H1 (cell line): ENCODE data around the gene SLC35D3. TPM values are rescaled to one million over a fixed set of nuclear protein-coding genes. Genes with fewer than 3 reads are reported as not detected.
"Not testable (repeated sequence)": the region's sequence is repeated elsewhere in the genome, so short reads cannot be mapped to it uniquely, and the experiment has no call there.

Experiments
- CTCF ChIA-PET: fragments of 300-600 bp; sonication (Branson Sonifier 250); formaldehyde crosslinking; loops from one replicate; lab custom pipeline; 2021; ENCODE audit not compliant: partially characterized antibody; lab: Charles Lee
- POLR2A ChIA-PET: fragments of 300-600 bp; sonication (Branson Sonifier 250); formaldehyde crosslinking; loops from one replicate; lab custom pipeline; 2021; ENCODE audit warnings: inconsistent platforms; ENCODE audit not compliant: partially characterized antibody; lab: Charles Lee
- DNase-seq, 2 experiments: peaks; one replicate each; pipeline versions ENCODE4 v3.0.0 to v3.0.0-alpha.2; 2010 to 2022; ENCODE audit warnings: low spot score in 2 of 2, low read depth in 1 of 2, mixed read lengths in 1 of 2
- FAIRE-seq: peaks from 2 replicates; lab custom pipeline; 2011; peaks lifted over from hg19 to GRCh38; lab: Jason Lieb, UNC
- H2AFZ ChIP-seq: 2 replicates; pipeline ENCODE4 v1.8.1; 2012; ENCODE audit warnings: low read length, inconsistent platforms
- H2AK5ac ChIP-seq: 2 replicates; pipeline ENCODE4 v1.6.1; 2013; ENCODE audit warnings: low read depth, low read length
- H2BK120ac ChIP-seq: replicated peaks from 2 replicates; pipeline ENCODE3; 2013; ENCODE audit warnings: low read depth, low read length, inconsistent platforms
- H2BK12ac ChIP-seq: 2 replicates; pipeline ENCODE4 v1.6.1; 2013; ENCODE audit warnings: low read depth, low read length
- H2BK15ac ChIP-seq: 2 replicates; pipeline ENCODE4 v1.6.1; 2013; ENCODE audit warnings: low read length
- H2BK20ac ChIP-seq: 2 replicates; pipeline ENCODE4 v1.6.1; 2013; ENCODE audit warnings: low read length
- H2BK5ac ChIP-seq: 2 replicates; pipeline ENCODE4 v1.6.1; 2013; ENCODE audit warnings: low read depth, low read length
- H3K14ac ChIP-seq: 2 replicates; pipeline ENCODE4 v1.6.1; 2013; ENCODE audit warnings: inconsistent platforms; ENCODE audit not compliant: insufficient read length
- H3K18ac ChIP-seq: 2 replicates; pipeline ENCODE4 v1.6.1; 2013; ENCODE audit warnings: low read length; ENCODE audit errors: extremely low read depth
- H3K23ac ChIP-seq: 2 replicates; pipeline ENCODE4 v1.6.1; 2013; ENCODE audit warnings: inconsistent platforms; ENCODE audit not compliant: insufficient read length
- H3K23me2 ChIP-seq: 2 replicates; pipeline ENCODE4 v1.6.1; 2013; ENCODE audit warnings: low read depth, low read length
- H3K27ac ChIP-seq: 2 replicates; pipeline ENCODE4 v1.6.1; 2011; ENCODE audit warnings: low read depth, low read length, inconsistent platforms
- H3K27me3 ChIP-seq, 4 experiments: replicated peaks in 1 of 4; 1 replicate in 1 of 4; 2 replicates in 3 of 4; pipeline versions ENCODE4 v1.6.1 to v1.8.1; 2011 to 2013; ENCODE audit warnings: low read length in 3 of 4, mild to moderate bottlenecking in 3 of 4, inconsistent platforms in 2 of 4, mixed read lengths in 2 of 4, moderate library complexity in 1 of 4; ENCODE audit not compliant: control insufficient read depth in 3 of 4, insufficient read depth in 3 of 4; ENCODE audit errors: extremely low read depth in 1 of 4
- H3K36me3 ChIP-seq, 4 experiments: 2 replicates each; pipeline versions ENCODE4 v1.6.1 to v1.8.1; 2011 to 2013; ENCODE audit warnings: mild to moderate bottlenecking in 4 of 4, low read length in 3 of 4, moderate library complexity in 2 of 4, control low read depth in 1 of 4, inconsistent platforms in 1 of 4; ENCODE audit not compliant: insufficient read depth in 4 of 4, control insufficient read depth in 2 of 4
- H3K4ac ChIP-seq: replicated peaks from 2 replicates; pipeline ENCODE3; 2013; ENCODE audit warnings: low read length, low read depth, mixed read lengths, inconsistent platforms; ENCODE audit not compliant: insufficient read length
- H3K4me1 ChIP-seq, 4 experiments: replicated peaks in 1 of 4; 1 replicate in 1 of 4; 2 replicates in 3 of 4; pipeline versions ENCODE4 v1.6.1 to v1.8.1; 2011 to 2013; ENCODE audit warnings: low read length in 3 of 4, inconsistent platforms in 2 of 4, mixed read lengths in 1 of 4; ENCODE audit not compliant: insufficient read depth in 4 of 4, control insufficient read depth in 3 of 4
- H3K4me2 ChIP-seq, 2 experiments: 2 replicates each; pipeline versions ENCODE4 v1.6.1 to v1.8.1; 2011 to 2013; ENCODE audit warnings: low read depth in 2 of 2, low read length in 2 of 2, control low read depth in 1 of 2, inconsistent platforms in 1 of 2, mild to moderate bottlenecking in 1 of 2; ENCODE audit not compliant: insufficient read depth in 1 of 2
- H3K4me3 ChIP-seq, 4 experiments: fragments of 200-600, 300-600 bp in 1 of 4; sonication (generic), shearing (Covaris generic), sonication (Bioruptor Twin) in 1 of 4; 2 replicates each; pipeline versions ENCODE4 v1.5.1 to v1.8.1; 2011 to 2016; ENCODE audit warnings: low read length in 4 of 4, low read depth in 3 of 4, control low read depth in 2 of 4, inconsistent platforms in 2 of 4, mild to moderate bottlenecking in 2 of 4, mixed read lengths in 1 of 4, moderate library complexity in 1 of 4; ENCODE audit not compliant: insufficient read depth in 2 of 4; ENCODE audit errors: extremely low read depth in 1 of 4
- H3K56ac ChIP-seq: replicated peaks from 2 replicates; pipeline ENCODE3; 2013; ENCODE audit warnings: low read depth, mild to moderate bottlenecking, mixed read lengths, low read length, inconsistent platforms; ENCODE audit not compliant: insufficient read length
- H3K79me1 ChIP-seq: 2 replicates; pipeline ENCODE4 v1.6.1; 2013; ENCODE audit warnings: low read depth, low read length, control low read depth
- H3K79me2 ChIP-seq, 2 experiments: 2 replicates each; pipeline versions ENCODE4 v1.6.1 to v1.8.1; 2012 to 2013; ENCODE audit warnings: low read length in 2 of 2, mild to moderate bottlenecking in 2 of 2, inconsistent platforms in 1 of 2; ENCODE audit not compliant: insufficient read depth in 2 of 2, control insufficient read depth in 1 of 2
- H3K9ac ChIP-seq, 4 experiments: replicated peaks in 1 of 4; 1 replicate in 1 of 4; 2 replicates in 3 of 4; pipeline versions ENCODE4 v1.6.1 to v1.8.1; 2011 to 2013; ENCODE audit warnings: low read depth in 3 of 4, low read length in 3 of 4, control low read depth in 2 of 4, mild to moderate bottlenecking in 2 of 4, moderate library complexity in 2 of 4, inconsistent platforms in 1 of 4; ENCODE audit errors: extremely low read depth in 1 of 4
- H3K9me3 ChIP-seq, 2 experiments: 2 replicates each; pipeline versions ENCODE4 v1.6.1 to v1.8.1; 2012 to 2013; ENCODE audit warnings: mild to moderate bottlenecking in 2 of 2, moderate library complexity in 2 of 2, control low read depth in 1 of 2, inconsistent platforms in 1 of 2, low read depth in 1 of 2, low read length in 1 of 2, mixed read lengths in 1 of 2; ENCODE audit not compliant: insufficient read depth in 2 of 2
- H4K20me1 ChIP-seq, 2 experiments: replicated peaks in 1 of 2; 2 replicates each; pipeline versions ENCODE3 to v1.8.1; 2011 to 2013; ENCODE audit warnings: inconsistent platforms in 2 of 2, low read length in 2 of 2, mild to moderate bottlenecking in 1 of 2; ENCODE audit not compliant: insufficient read depth in 2 of 2, control insufficient read depth in 1 of 2
- H4K5ac ChIP-seq: 2 replicates; pipeline ENCODE4 v1.6.1; 2013; ENCODE audit warnings: low read length, low read depth, mixed read lengths, inconsistent platforms; ENCODE audit not compliant: insufficient read length
- H4K8ac ChIP-seq: 2 replicates; pipeline ENCODE4 v1.8.0; 2013; ENCODE audit warnings: mild to moderate bottlenecking, moderate library complexity, low read length, inconsistent platforms; ENCODE audit not compliant: insufficient read depth; ENCODE audit errors: extremely low read depth
- H4K91ac ChIP-seq: replicated peaks from 2 replicates; pipeline ENCODE3; 2013; ENCODE audit warnings: low read length, mixed read lengths, inconsistent platforms; ENCODE audit not compliant: insufficient read length
- RBBP5 ChIP-seq: IDR thresholded peaks from 2 replicates; pipeline ENCODE4 v1.7.1; 2012; ENCODE audit warnings: low read depth, mild to moderate bottlenecking, inconsistent platforms, low read length, moderate library complexity, borderline replicate concordance
- TAF1 ChIP-seq: IDR thresholded peaks from 2 replicates; pipeline ENCODE4 v1.6.1; 2011; ENCODE audit warnings: mild to moderate bottlenecking, low read depth, low read length
- WGBS, 2 experiments: shearing (Covaris generic) in 1 of 2; methylation state at CpG; one replicate each; pipeline versions ENCODE4 v1.1.6 to v1.1.7; 2013 to 2015; ENCODE audit warnings: low lambda C conversion rate in 2 of 2, mixed read lengths in 2 of 2, inconsistent platforms in 1 of 2, low coverage in 1 of 2, missing lambda C conversion rate in 1 of 2; ENCODE audit not compliant: insufficient replicate concordance in 2 of 2, insufficient coverage in 1 of 2, insufficient read length in 1 of 2; ENCODE audit errors: extremely low coverage in 1 of 2, missing lambda C conversion rate in 1 of 2; 5-methylcytosine and 5-hydroxymethylcytosine counted together
- polyA plus RNA-seq, 7 experiments: library from polyadenylated mRNA; depleted of rRNA in 3 of 7; stranded (reverse) in 5 of 7; unstranded in 2 of 7; fragments of >200 nt in 5 of 7; fragments of 200-250 nt in 2 of 7; gene quantifications; 1 replicate in 5 of 7; 2 replicates in 1 of 7; 4 replicates in 1 of 7; pipeline versions ENCODE4 v1.2.1 to v1.2.3, GENCODE V29; 2011 to 2013; ENCODE audit warnings: missing spikeins in 2 of 7, mixed read lengths in 2 of 7
- total RNA-seq: library from RNA; stranded (reverse); fragmentation: NEBNext Ultra II Directional; extraction: Animal tissue kit (Norgen Biotek cat#: 25700); gene quantifications from 2 replicates; pipeline ENCODE4 v1.2.1, GENCODE V29; 2021
- TF ChIP-seq, protein P1 (sequence below): IDR thresholded peaks from 2 replicates; pipeline ENCODE4 v1.6.1; 2011; ENCODE audit warnings: low read length, improper control_type of control experiment

The SLC35D3 gene
- total and polyA plus RNA-seq, 2 of the 8 experiments (the other 6 are each of a cell fraction or from before 2014, with no cell fraction given): 0.27 to 0.39 TPM

DNA sequence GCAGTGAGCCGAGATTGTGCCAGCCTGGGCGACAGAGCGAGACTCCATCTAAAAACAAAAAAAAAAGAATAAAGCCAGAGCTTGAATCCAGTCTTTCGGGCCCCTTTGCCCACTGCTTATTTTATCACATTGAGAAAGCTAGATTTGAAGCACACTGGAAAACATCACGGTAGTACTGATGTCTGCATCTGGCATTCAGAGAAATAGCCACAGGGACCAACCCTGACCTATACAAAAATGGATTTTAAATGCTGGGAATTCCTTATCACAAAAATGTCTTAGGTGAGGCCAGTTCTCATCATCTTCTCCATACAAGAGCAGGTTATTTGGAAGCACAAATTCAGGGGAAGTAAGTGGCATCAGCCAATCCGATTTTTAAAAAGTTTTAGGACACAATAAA is 49.5 kb downstream of the SLC35D3 start (continued):
- TF ChIP-seq, protein P1, sequence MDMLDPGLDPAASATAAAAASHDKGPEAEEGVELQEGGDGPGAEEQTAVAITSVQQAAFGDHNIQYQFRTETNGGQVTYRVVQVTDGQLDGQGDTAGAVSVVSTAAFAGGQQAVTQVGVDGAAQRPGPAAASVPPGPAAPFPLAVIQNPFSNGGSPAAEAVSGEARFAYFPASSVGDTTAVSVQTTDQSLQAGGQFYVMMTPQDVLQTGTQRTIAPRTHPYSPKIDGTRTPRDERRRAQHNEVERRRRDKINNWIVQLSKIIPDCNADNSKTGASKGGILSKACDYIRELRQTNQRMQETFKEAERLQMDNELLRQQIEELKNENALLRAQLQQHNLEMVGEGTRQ: no peak
- no peak for TF ChIP-seq RBBP5
- TF ChIP-seq TAF1: no peak
- TF ChIP-seq, all 59 proteins: peak for 0

DNA sequence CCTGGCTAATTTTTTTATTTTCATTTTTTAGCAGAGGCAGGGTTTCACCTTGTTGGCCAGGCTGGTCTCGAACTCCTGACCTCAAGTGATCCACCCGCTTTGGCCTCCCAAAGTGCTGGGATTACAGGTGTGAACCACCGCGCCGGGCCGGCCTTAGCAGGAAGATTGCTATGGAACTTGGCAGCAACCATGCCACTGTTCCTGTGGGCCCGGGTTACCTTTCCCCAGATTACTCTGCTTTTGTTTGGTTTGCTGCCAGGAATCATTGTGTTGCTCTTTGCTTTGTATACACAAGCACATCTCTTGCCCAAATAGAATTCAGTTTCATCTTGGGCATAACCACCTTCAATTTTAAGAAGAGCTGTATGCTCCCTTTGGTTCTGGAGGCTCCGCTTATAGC is 51.7 kb downstream of the SLC35D3 start:
- DNase-seq, H3K23ac ChIP-seq, H3K14ac ChIP-seq, H4K91ac ChIP-seq, H3K9ac ChIP-seq, H3K56ac ChIP-seq, H3K23me2 ChIP-seq, H2AK5ac ChIP-seq, H3K36me3 ChIP-seq, H4K5ac ChIP-seq, H2BK20ac ChIP-seq, H3K27me3 ChIP-seq, H4K8ac ChIP-seq, H3K79me1 ChIP-seq, H3K4ac ChIP-seq, H4K20me1 ChIP-seq, H3K9me3 ChIP-seq, FAIRE-seq, H3K79me2 ChIP-seq, H3K18ac ChIP-seq, H3K4me3 ChIP-seq, H2AFZ ChIP-seq, H2BK5ac ChIP-seq, H3K4me2 ChIP-seq, H2BK12ac ChIP-seq, H2BK120ac ChIP-seq, H3K27ac ChIP-seq, H2BK15ac ChIP-seq, H3K4me1 ChIP-seq: not testable (repeated sequence)
- WGBS, 2 experiments: 94% methylated on average over 8 of the region's 8 CpGs; no CpG with 5 or more reads in 1 of the 2 experiments
- ChIA-PET CTCF (interaction anchor here (5.9 kb wide), 1 partner anchor 41 kb away, joined by 69 read pairs; no protein-coding TSS in a partner anchor), POLR2A (interaction anchor here (0.6 kb wide), 1 partner anchor 129 kb away, joined by 3 read pairs; no protein-coding TSS in a partner anchor)
